ENCODE measurements around the gene AFF3.

DNA sequence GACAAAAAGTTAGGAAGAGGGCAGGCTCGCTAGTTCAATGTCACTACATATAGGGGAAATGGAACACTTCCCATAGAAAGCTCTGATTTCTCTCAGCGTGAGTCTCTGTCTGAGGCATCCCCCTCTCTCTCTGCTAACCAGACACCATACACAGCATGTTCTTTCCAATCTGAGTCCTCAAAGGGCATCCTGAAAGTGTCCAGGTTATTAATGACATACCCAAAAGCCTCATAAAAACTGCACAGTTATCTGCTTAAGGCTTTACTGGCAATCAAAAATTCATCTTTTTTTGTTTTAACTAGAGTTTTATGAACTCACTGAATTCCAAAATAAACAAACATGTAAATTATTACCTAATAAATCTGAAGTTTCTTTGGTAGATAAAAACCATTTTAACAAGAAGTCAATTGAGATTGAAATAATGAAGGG is 137.4 kb downstream of the AFF3 start:
- no peak for TF ChIP-seq CTCF (conservative IDR thresholded peaks at IDR 0.05 in 1 of 2, IDR thresholded peaks at IDR 0.05 in 1 of 2; ENCODE audit: extremely low read depth in 1 of 2, insufficient read depth in 1 of 2, low read depth in 1 of 2, low read length in 2 of 2)
- TF ChIP-seq EZH2 (IDR thresholded peaks at IDR 0.05; ENCODE audit: borderline replicate concordance, low read length), result no peak

All from mammary epithelial cell (primary cell).